ENCODE results near the gene FAM78A.
"Not testable (repeated sequence)": the region's sequence is repeated elsewhere in the genome, so short reads cannot be mapped to it uniquely, and the experiment has no call there.

Gene FAM78A

DNA sequence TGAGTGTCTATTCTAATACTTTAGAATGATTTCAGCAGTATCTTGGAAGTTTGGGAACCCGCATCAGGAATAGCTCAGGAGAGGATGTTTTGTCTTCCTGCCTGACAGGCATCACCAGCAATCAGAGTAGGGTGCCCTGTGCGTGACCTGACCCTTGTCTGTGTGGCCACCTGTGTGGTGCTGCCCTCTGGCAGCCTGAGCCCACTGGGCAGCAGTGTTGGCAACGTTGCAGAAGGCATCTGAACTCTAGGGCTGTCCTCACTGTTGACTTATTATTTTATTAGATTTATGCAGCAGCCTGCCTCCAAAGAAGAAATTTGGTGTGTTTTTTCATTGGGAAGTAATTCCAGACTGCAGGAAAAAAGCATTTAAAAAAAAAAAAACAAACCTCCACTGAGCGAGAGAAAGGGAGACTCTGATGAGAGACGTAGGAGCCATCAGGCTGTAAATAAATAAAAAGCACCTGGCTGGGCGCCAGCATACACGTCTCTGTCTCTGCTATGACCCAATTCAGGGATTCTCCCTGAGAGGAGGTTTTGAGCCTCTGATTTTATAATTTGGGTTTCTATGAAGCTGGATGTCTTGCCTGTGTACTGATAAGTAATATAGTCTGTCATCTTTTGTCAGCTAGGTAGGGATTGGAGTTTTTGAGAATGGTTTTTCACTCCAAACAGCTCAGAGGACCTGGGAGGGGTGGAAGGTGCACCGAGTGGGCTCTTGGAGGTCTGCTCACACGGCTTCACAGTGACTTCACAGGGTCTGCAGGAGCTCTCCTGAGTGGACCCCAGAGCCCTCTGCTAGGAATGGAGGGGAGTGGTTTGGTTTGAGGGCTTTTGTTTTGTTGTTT lies 49.0 kb downstream of the FAM78A start:
- Mint-ChIP-seq H3K9me3 (no peaks in the 10 kb centered on the region), H3K27ac (no peak overlapping the region), H3K4me1 (no peaks in the 10 kb centered on the region), H3K4me3 (no peak overlapping the region), H3K27me3 (no peaks in the 10 kb centered on the region)
- ATAC-seq (no peak), DNase-seq (no peak)

DNA sequence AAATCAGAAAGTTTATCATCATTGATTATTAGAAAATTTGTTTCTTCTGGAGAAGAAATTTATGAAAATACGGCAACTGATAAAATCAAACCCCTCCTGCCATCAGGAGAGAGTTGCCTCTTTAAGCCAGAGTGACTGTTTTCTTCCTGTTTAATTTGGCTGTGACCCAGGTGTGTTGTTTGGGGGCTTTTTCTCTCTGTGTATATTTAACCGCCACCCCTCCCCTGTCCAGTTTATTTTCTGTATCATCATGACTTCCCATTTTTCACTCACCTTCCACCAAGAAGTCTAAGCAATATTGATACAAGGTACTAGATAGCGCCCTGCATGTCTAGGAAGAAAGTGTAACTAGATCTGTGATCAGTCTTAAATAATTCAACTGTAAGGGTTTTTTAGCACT lies 50.1 kb downstream of the FAM78A start:
- Mint-ChIP-seq H3K4me1 (no peaks in the 10 kb centered on the region), H3K27me3 (no peaks in the 10 kb centered on the region), H3K9me3 (no peaks in the 10 kb centered on the region), H3K27ac (peak overlapping the region in 1 of 2 donors; percentile 43), H3K4me3 (no peak overlapping the region)
- DNase-seq (no peak), ATAC-seq (no peak)

DNA sequence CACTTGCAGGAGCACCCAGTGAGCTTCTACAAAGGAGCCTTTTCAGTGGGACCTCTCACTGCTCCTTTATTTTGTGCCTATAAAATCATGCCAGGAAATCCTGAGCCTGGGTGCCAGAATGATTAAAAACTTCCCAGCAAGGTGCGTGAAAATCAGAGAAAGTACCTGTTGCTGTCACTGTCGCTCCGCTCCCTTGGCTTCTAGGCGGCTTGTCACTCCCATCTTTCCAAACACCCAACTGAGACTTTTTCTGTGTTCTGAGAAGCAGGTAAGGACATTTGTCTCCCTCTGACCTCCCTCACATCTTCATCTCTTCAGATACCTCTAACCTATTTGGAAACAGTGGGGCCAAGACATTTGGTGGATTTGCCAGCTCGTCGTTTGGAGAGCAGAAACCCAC lies 53.9 kb downstream of the FAM78A start:
- H3K27ac Mint-ChIP-seq, result no peak overlapping the region
- DNase-seq (no peak), ATAC-seq (no peak)
- no peaks in the 10 kb centered on the region for H3K27me3 Mint-ChIP-seq
- H3K4me1 Mint-ChIP-seq, result no peaks in the 10 kb centered on the region
- no peak overlapping the region for H3K4me3 Mint-ChIP-seq
- no peaks in the 10 kb centered on the region for H3K9me3 Mint-ChIP-seq

DNA sequence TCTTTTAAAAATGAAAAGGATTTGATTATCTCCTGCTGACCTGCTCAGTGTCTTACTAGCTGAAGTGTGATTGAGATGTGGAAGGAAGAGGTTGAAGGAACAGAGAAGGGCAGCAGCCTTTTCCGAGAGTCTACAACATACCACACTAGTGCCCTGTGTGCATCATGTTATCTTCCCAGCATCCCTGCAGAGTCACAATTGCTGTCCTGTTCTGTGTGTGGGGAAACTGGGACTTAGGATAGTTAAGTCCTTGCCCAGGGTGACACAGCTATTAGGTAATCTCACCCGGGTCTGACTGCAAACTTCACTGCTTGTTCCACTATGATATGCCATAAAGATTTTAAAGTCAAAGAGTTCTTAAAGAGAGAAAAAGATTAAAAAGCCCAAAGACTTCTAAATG lies 55.8 kb downstream of the FAM78A start:
- ATAC-seq (no peak), DNase-seq (no peak)
- no peaks in the 10 kb centered on the region for H3K9me3 Mint-ChIP-seq
- no peaks in the 10 kb centered on the region for H3K27me3 Mint-ChIP-seq
- H3K27ac Mint-ChIP-seq, result no peak overlapping the region
- no peak overlapping the region for H3K4me3 Mint-ChIP-seq
- H3K4me1 Mint-ChIP-seq, result no peaks in the 10 kb centered on the region

DNA sequence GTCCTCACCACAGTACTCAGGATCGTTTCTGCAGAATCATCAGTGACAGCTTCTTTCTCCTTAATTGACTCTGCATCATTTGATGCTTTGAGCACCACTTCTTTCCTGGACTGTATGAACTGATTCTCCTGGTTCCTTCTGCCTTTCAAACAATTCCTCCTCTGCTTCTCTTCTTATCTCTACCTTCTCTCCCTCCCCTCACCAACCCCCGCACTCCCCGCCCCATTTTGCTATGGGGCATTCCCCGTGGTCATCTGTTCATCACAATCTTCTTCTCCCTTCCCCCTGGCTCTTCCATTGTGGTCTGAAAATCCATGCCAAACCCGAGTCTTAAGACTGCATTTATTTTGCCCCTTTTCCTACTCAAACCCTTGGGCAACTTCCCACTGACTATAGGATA lies 57.9 kb downstream of the FAM78A start:
- ATAC-seq (no peak), DNase-seq (no peak)
- peak overlapping the region in 1 of 2 donors; percentile 6 for H3K27ac Mint-ChIP-seq
- H3K4me3 Mint-ChIP-seq, result no peak overlapping the region
- peaks cover 6% of the 10 kb centered on the region for H3K4me1 Mint-ChIP-seq
- no peaks in the 10 kb centered on the region for H3K27me3 Mint-ChIP-seq
- no peaks in the 10 kb centered on the region for H3K9me3 Mint-ChIP-seq

DNA sequence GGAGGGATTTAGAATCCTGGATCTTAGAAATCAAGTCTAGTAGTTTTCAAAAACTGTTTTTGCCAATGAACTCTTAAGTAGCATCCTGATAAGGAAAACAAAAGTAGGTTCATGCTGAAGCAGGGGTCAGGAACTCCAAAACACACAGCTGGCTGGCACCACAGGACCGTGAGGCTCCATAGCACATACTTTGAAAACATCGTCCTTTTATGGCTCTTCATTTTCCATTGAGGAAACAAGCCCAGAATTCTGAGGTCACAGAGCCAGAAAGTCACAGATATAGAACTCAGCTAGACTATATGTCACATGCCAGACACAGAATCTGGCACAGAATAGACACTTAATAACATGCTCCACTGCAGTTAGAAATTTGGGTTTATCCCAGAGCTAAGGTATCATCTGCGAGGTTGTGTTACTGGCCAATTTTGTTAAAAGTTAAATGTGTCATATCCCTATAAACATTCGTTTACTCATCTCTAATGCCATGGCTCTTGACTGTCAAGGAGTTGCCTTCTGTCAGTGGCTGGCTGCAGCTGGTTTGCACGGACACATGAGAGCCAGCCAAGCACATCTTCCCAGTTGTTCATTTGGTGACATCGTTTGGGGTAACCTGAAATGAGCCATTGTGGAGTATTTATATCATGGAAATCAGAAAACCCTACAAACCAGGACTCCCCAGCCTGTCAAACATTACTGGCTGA lies 58.8 kb downstream of the FAM78A start:
- H3K27me3 Mint-ChIP-seq, result no peaks in the 10 kb centered on the region
- H3K27ac Mint-ChIP-seq, result no peak overlapping the region
- H3K9me3 Mint-ChIP-seq, result peaks cover 0 to under 1% of the 10 kb centered on the region in 2 donors
- H3K4me3 Mint-ChIP-seq, result no peak overlapping the region
- peaks cover 7% of the 10 kb centered on the region for H3K4me1 Mint-ChIP-seq
- ATAC-seq (no peak), DNase-seq (no peak)

DNA sequence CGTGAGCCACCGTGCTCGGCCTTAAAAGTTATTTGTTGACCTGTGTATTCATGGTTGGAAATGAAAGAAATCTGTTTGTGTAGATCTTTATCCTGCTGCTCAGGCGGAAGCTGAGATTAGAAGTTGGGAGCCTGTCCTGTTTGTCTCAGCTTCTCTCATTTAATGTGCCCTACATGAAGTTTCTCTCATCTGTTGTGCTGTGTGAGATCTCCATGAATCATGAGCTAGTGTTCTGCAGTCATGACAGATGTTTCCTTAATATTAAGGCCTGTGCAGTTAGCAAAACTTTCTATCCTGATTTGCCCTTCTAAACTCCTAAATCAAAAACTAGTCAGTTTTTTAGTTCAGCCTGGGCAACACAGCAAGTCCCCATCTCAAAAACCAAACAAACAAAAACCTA lies 59.5 kb downstream of the FAM78A start:
- H3K27ac Mint-ChIP-seq, result no peak overlapping the region
- no peak overlapping the region for H3K4me3 Mint-ChIP-seq
- no peak for ATAC-seq
- no peak for DNase-seq
- H3K4me1 Mint-ChIP-seq, result peaks cover 7% of the 10 kb centered on the region
- H3K27me3 Mint-ChIP-seq, result no peaks in the 10 kb centered on the region
- peaks cover 0 to 8% of the 10 kb centered on the region in 2 donors for H3K9me3 Mint-ChIP-seq

DNA sequence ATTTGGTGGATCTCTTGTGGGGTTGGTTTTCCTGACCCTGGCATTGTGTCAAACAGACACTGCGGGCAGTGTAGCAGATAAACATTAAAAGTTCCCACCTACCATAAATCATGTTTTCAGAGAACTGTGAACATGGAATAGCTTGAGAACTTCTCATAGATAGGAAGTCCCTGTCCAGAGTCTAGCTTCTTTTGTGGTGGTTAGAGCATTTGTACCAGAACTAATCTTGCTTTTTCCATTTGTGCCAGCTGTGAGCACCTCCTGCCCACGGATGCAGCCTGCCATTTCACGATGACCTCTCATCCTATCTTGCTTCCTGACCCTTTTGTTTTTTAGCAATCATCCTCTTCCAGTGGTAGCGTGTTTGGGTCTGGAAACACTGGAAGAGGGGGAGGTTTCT lies 61.4 kb downstream of the FAM78A start:
- H3K27ac Mint-ChIP-seq, result no peak overlapping the region
- no peak overlapping the region for H3K4me3 Mint-ChIP-seq
- no peaks in the 10 kb centered on the region for H3K27me3 Mint-ChIP-seq
- DNase-seq (no peak), ATAC-seq (no peak)
- peaks cover 5 to 10% of the 10 kb centered on the region in 2 donors for H3K9me3 Mint-ChIP-seq
- H3K4me1 Mint-ChIP-seq, result peaks cover 7% of the 10 kb centered on the region

DNA sequence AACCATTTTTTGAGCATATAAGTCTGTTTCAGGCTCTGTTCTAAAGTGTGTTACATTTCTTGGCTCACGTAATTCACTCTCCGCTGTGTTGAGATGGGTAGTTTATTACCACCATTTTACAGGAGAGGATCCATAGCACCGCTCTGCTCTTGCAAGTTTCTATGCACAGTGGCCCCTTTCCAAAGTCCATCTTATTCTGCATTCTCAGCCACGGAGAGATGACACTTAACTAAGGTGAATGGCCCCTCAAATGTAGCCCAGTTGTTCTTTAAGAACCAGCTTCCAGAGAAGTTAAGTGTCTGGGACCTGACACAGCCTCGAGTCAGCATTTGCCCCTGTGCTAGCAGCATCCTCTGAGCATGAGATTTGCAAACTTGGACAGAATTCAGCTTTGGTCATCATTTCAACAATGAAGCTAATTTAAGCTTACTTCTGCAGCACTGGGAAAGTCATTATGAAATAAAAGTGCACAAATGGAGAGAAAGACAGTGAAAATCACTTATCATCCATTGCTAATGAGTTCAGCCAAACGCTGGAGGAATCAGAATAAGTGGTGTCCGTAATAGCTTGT lies 61.9 kb downstream of the FAM78A start:
- H3K9me3 Mint-ChIP-seq, result peaks cover 5 to 10% of the 10 kb centered on the region in 2 donors
- no peaks in the 10 kb centered on the region for H3K27me3 Mint-ChIP-seq
- peaks cover 7% of the 10 kb centered on the region for H3K4me1 Mint-ChIP-seq
- H3K4me3 Mint-ChIP-seq, result no peak overlapping the region
- ATAC-seq (no peak), DNase-seq (no peak)
- H3K27ac Mint-ChIP-seq, result no peak overlapping the region

DNA sequence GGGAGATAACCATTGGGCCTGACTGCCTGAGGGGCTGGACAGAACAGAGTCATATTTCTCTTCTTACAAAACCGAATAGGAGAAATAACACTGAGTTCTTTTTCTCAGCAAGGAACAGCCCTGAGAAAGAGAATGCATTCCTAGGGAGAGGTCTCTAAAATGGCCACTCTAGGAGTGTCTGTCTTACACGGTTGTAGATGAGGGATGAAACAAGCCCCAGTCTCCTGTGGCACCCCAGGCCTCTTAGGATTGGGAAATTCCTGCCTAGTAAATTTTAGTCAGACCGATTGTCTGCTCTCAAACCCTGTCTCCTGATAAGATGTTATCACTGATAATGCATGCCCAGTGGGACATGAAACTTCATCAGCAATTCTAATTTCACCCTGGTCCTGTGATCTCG lies 64.4 kb downstream of the FAM78A start:
- DNase-seq, H3K4me3 Mint-ChIP-seq, H3K27me3 Mint-ChIP-seq, H3K9me3 Mint-ChIP-seq, H3K4me1 Mint-ChIP-seq, H3K27ac Mint-ChIP-seq, ATAC-seq: not testable (repeated sequence)
